ENCODE results near the gene PVR.
"Not testable (repeated sequence)": the region's sequence is repeated elsewhere in the genome, so short reads cannot be mapped to it uniquely, and the experiment has no call there.

Gene PVR

GRCh38 chr19:44698492-44699201 lies 54.9 kb downstream of the PVR start, which contains the start of gene CEACAM16:
Gene CEACAM16, plus strand, starts transcription at chr19:44699151. Its CDS starts 2,306 bp downstream, at chr19:44701457.
- DNase-seq (ENCODE audit: low read depth) = no peak

- no peak for DNase-seq (ENCODE audit: low read depth)
These were observed 56.8 kb downstream of the PVR start for GRCh38 chr19:44700547-44700946.

GRCh38 chr19:44701228-44701627 lies 57.5 kb downstream of the PVR start:
- no peak for DNase-seq (ENCODE audit: low read depth)

- no peak for DNase-seq (ENCODE audit: low read depth)
These were observed 59.0 kb downstream of the PVR start for GRCh38 chr19:44702551-44703176.

- no peak for DNase-seq (ENCODE audit: low read depth)
These were observed 59.8 kb downstream of the PVR start for GRCh38 chr19:44703336-44704078.

- DNase-seq (ENCODE audit: low read depth) = no peak
These were observed 61.3 kb downstream of the PVR start for GRCh38 chr19:44704982-44705381.

GRCh38 chr19:44705502-44706010 lies 61.8 kb downstream of the PVR start:
- DNase-seq (ENCODE audit: low read depth) = no peak

GRCh38 chr19:44706506-44707236 lies 63.0 kb downstream of the PVR start:
- DNase-seq (ENCODE audit: low read depth) = no peak

- no peak for DNase-seq (ENCODE audit: low read depth)
These were observed 64.1 kb downstream of the PVR start for GRCh38 chr19:44707794-44708193.

GRCh38 chr19:44708940-44709339 lies 65.2 kb downstream of the PVR start:
- DNase-seq (ENCODE audit: low read depth) = no peak

GRCh38 chr19:44709434-44710266 lies 65.9 kb downstream of the PVR start:
- not testable (repeated sequence) for DNase-seq (ENCODE audit: low read depth)

GRCh38 chr19:44710483-44710882 lies 66.8 kb downstream of the PVR start:
- no peak for DNase-seq (ENCODE audit: low read depth)

GRCh38 chr19:44712864-44713515 lies 69.3 kb downstream of the PVR start:
- DNase-seq (ENCODE audit: low read depth) = no peak

Data from stimulated activated CD4-positive, alpha-beta T cell treated with anti-CD3 and anti-CD28 coated beads, Interleukin-2, amount 100 ng/mL, for 4 hours (primary cell).